ENCODE measurements around the gene ZBED1. TPM values are rescaled to one million over a fixed set of nuclear protein-coding genes. Genes with fewer than 3 reads are reported as not detected.
"Not testable (repeated sequence)": the region's sequence is repeated elsewhere in the genome, so short reads cannot be mapped to it uniquely, and the experiment has no call there.

ZBED1 gene
- total RNA-seq, 2 experiments from 2014 or later, result 35.3 to 37.0 TPM

DNA sequence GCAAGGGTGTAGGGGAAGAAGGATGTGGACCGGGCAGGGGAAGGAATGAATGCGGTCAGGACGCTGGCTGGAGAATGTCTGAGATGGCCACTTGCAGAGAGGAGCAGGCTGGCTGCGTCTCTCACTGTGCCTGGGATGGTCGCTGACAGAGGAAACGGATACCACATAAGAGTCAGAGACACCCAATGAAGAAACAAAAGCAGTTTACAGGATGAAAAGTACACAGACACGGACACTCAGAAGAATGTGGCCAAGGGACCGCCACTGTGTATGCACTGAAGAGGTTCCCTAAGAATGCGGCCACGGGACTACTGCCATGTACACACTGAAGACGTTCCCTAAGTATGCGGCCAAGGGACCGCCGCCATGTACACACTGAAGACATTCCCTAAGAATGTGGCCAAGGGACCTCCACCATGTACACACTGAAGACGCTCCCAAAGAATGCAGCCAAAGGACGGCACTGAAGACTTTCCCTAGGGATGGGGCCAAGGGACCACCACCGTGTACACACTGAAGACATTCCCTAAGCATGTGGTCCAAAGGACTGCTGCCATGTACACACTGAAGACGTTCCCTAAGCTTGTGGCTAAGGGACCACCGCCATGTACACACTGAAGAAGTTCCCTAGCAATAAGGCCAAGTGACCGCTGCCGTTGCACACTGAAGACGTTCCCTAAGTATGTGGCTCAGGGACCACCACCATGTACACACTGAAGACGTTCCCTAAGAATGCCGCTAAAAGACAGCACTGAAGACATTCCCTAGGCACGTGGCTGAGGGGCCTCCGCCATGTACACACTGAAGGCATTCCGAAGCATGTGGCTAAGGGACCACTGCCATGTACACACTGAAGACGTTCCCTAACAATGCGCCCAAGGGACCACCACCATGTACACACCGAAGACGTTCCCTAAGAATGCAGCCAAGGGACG is 32.2 kb downstream of the ZBED1 start:
- DNase-seq (no peak), ATAC-seq (ENCODE audit: low read depth) (no peak)
- Mint-ChIP-seq H3K27ac (no peak overlapping the region), H3K9me3 (peaks cover 7% of the 10 kb centered on the region), H3K4me1 (peaks cover 3% of the 10 kb centered on the region), H3K4me3 (no peak overlapping the region), H3K27me3 (no peaks in the 10 kb centered on the region), H3K36me3 (peaks cover 4% of the 10 kb centered on the region)
- POLR2A ChIA-PET, result no interaction called here

- no peak overlapping the region for H3K27ac Mint-ChIP-seq
- H3K36me3 Mint-ChIP-seq, result peaks cover 4% of the 10 kb centered on the region
- DNase-seq, result no peak
- H3K9me3 Mint-ChIP-seq, result peaks cover 7% of the 10 kb centered on the region
- no peak overlapping the region for H3K4me3 Mint-ChIP-seq
- no peak for ATAC-seq (ENCODE audit: low read depth)
- peaks cover 3% of the 10 kb centered on the region for H3K4me1 Mint-ChIP-seq
- H3K27me3 Mint-ChIP-seq, result no peaks in the 10 kb centered on the region
- POLR2A ChIA-PET, result no interaction called here
Observed at GRCh38 chrX:2466876-2467656, 33.7 kb downstream of the ZBED1 start.

DNA sequence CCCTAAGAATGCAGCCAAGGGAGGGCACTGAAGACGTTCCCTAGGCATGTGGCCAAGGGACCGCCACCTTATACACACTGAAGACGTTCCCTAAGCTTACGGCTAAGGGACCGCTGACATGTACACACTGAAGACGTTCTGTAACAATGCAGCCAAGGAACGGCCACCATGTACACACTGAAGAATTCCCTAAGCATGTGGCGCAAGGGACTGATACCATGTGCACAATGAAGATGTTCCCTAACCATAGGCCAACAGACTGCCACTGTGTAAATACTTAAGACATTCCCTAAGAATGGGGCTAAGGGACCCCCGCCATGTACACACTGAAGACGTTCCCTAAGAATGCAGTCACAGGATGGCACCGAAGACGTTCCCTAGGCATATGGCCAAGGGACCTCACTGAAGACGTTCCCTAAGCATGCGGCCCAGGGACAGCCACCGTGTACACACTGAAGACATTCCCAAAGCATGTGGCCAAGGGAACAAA is 36.1 kb downstream of the ZBED1 start:
- no peak for ATAC-seq (ENCODE audit: low read depth)
- no peak for DNase-seq
- H3K4me1 Mint-ChIP-seq, result peaks cover 3% of the 10 kb centered on the region
- peaks cover 4% of the 10 kb centered on the region for H3K9me3 Mint-ChIP-seq
- H3K27ac Mint-ChIP-seq, result no peak overlapping the region
- H3K27me3 Mint-ChIP-seq, result no peaks in the 10 kb centered on the region
- POLR2A ChIA-PET, result no interaction called here
- no peak overlapping the region for H3K4me3 Mint-ChIP-seq
- no peaks in the 10 kb centered on the region for H3K36me3 Mint-ChIP-seq

DNA sequence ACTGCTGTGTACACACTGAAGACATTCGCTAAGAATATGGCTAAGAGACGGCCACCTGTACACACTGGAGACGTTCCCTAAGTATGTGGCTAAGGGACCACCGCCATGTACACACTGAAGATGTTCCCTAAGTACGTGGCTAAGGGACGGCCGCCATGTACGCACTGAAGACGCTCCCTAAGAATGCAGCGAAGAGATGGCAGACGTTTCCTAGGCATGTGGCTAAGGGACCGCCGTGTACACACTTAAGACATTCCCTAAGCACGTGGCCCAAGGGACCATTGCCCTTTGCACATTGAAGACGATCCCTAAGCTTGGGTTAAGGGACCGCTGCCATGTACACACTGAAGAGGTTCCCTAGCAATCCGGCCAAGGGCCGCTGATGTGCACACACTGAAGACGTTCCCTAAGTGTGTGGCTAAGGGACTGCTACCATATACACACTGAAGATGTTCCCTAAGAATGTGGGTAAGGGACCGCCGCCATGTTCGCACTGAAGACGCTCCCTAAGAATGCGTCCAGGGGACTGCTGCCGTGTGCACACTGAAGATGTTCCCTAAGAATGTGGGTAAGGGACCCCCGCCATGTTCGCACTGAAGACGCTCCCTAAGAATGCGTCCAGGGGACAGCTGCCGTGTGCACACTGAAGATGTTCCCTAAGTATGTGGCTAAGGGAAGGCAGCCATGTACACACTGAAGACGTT is 36.7 kb downstream of the ZBED1 start:
- H3K4me3 Mint-ChIP-seq, result no peak overlapping the region
- POLR2A ChIA-PET, result no interaction called here
- DNase-seq (no peak), ATAC-seq (ENCODE audit: low read depth) (no peak)
- peaks cover 3% of the 10 kb centered on the region for H3K4me1 Mint-ChIP-seq
- H3K27me3 Mint-ChIP-seq, result no peaks in the 10 kb centered on the region
- H3K36me3 Mint-ChIP-seq, result no peaks in the 10 kb centered on the region
- no peak overlapping the region for H3K27ac Mint-ChIP-seq
- no peaks in the 10 kb centered on the region for H3K9me3 Mint-ChIP-seq

GRCh38 chrX:2463481-2463880 is 37.3 kb downstream of the ZBED1 start:
- H3K27me3 Mint-ChIP-seq; H3K9me3 Mint-ChIP-seq; H3K36me3 Mint-ChIP-seq; DNase-seq; H3K4me1 Mint-ChIP-seq; H3K27ac Mint-ChIP-seq; POLR2A ChIA-PET; ATAC-seq (ENCODE audit: low read depth); H3K4me3 Mint-ChIP-seq: not testable (repeated sequence)

GRCh38 chrX:2462780-2463179 is 38.0 kb downstream of the ZBED1 start:
- H3K9me3 Mint-ChIP-seq, result no peaks in the 10 kb centered on the region
- H3K4me3 Mint-ChIP-seq, result no peak overlapping the region
- POLR2A ChIA-PET, result no interaction called here
- no peaks in the 10 kb centered on the region for H3K27me3 Mint-ChIP-seq
- H3K36me3 Mint-ChIP-seq, result peaks cover 4% of the 10 kb centered on the region
- peaks cover 2% of the 10 kb centered on the region for H3K4me1 Mint-ChIP-seq
- DNase-seq (no peak), ATAC-seq (ENCODE audit: low read depth) (no peak)
- H3K27ac Mint-ChIP-seq, result no peak overlapping the region

DNA sequence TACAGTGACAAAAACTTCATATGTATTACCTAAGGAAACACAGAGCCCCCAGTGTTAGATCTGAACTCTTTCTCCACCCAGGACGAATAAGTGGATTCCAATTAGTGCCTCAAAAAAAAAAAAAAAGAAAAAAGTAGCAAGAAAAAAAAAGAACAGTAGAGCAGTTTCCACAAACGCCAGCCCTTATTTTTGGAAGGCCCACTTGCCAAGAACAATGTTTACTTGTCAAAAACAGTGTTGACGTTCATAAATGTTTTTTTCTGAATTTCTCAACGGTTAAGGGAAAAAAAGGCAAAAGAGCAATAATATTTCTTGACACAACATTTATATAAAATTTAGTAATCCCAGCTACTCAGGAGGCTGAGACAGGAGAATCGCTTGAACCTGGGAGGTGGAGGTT is 38.7 kb downstream of the ZBED1 start:
- Mint-ChIP-seq H3K4me3 (no peak overlapping the region), H3K27ac (no peak overlapping the region), H3K9me3 (no peaks in the 10 kb centered on the region), H3K27me3 (no peaks in the 10 kb centered on the region), H3K4me1 (peaks cover 2% of the 10 kb centered on the region), H3K36me3 (peaks cover 4% of the 10 kb centered on the region)
- ATAC-seq (ENCODE audit: low read depth) (no peak), DNase-seq (no peak)
- POLR2A ChIA-PET, result no interaction called here

DNA sequence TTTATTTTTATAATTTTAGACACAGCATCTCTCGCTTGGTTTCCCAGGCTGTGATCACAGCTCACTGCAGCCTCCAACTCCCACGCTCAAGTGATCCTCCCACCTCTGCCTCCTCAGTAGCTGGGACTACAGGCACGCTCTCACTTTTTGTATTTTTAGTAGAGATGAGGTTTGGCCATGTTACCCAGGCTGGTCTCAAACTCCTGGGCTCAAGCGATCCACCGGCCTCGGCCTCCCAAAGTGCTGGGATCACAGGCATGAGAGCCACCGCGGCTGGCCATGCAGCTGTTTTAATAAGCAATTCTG is 39.1 kb downstream of the ZBED1 start:
- Mint-ChIP-seq H3K27me3 (no peaks in the 10 kb centered on the region), H3K4me1 (peaks cover 2% of the 10 kb centered on the region), H3K36me3 (peaks cover 4% of the 10 kb centered on the region), H3K27ac (no peak overlapping the region), H3K4me3 (no peak overlapping the region), H3K9me3 (no peaks in the 10 kb centered on the region)
- ATAC-seq (ENCODE audit: low read depth), result no peak
- POLR2A ChIA-PET, result no interaction called here
- DNase-seq, result no peak

DNA sequence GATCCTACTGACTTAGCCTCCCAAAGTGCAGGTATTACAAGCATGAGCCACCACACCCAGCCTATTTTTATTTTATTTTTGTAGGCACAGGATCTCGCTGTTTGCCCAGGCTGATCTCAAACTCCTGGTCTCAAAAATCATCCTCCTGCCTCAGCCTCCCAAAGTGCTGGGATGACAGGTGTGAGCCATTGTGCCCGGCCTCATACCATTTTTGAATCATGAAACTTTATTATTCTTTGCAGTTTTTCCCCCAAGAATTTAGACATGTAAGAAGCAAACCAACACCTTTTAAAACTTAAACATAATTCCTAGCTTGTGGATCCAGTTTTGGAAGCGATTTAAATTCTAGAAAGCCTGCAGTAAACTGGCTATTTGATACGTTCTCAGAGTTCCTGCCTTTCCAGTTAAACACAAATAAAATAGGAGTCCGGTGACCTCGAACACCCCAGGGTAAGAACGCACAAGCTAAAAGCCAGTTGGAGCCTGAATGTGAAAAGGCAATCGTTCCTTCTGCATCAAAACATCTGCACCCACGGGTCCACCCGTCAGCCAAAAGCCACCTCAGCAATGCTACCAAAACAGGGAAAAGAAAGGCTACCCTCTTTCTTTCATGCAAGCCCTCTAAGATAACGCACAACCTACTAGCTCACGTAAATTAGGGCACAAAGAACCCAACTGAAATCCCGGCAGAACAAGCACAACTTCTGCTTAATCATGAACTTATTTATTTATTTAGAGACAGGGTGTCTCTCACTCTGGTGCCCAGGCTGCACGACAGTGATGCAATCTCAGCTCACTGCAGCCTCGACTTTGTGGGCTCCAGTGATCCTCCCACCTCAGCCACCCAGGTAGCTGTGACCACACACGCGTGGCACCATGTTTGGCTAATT is 39.7 kb downstream of the ZBED1 start:
- POLR2A ChIA-PET; DNase-seq; H3K36me3 Mint-ChIP-seq; H3K4me1 Mint-ChIP-seq; H3K9me3 Mint-ChIP-seq; H3K27me3 Mint-ChIP-seq; H3K4me3 Mint-ChIP-seq; ATAC-seq (ENCODE audit: low read depth); H3K27ac Mint-ChIP-seq: not testable (repeated sequence)

GRCh38 chrX:2460048-2460447 is 40.7 kb downstream of the ZBED1 start:
- H3K27me3 Mint-ChIP-seq; ATAC-seq (ENCODE audit: low read depth); H3K27ac Mint-ChIP-seq; H3K9me3 Mint-ChIP-seq; DNase-seq; H3K4me3 Mint-ChIP-seq; POLR2A ChIA-PET; H3K4me1 Mint-ChIP-seq; H3K36me3 Mint-ChIP-seq: not testable (repeated sequence)

GRCh38 chrX:2458309-2458708 is 42.5 kb downstream of the ZBED1 start:
- no peak for ATAC-seq (ENCODE audit: low read depth)
- POLR2A ChIA-PET, result no interaction called here

GRCh38 chrX:2457289-2458133 is 43.3 kb downstream of the ZBED1 start:
- Mint-ChIP-seq H3K36me3 (peaks cover 8% of the 10 kb centered on the region), H3K9me3 (peaks cover 5% of the 10 kb centered on the region), H3K4me1 (no peaks in the 10 kb centered on the region), H3K4me3 (no peak overlapping the region), H3K27ac (no peak overlapping the region), H3K27me3 (no peaks in the 10 kb centered on the region)
- DNase-seq (no peak), ATAC-seq (ENCODE audit: low read depth) (no peak)
- POLR2A ChIA-PET, result no interaction called here

More at GRCh38 chrX:2458309-2458708, 42.5 kb downstream of the ZBED1 start:
- Mint-ChIP-seq H3K4me1 (no peaks in the 10 kb centered on the region), H3K27ac (no peak overlapping the region), H3K36me3 (peaks cover 4% of the 10 kb centered on the region), H3K4me3 (no peak overlapping the region), H3K9me3 (no peaks in the 10 kb centered on the region), H3K27me3 (no peaks in the 10 kb centered on the region)
- no peak for DNase-seq
